Adrenal gland (tissue), 12 donors: ENCODE data around the gene TPM1. TPM values are rescaled to one million over a fixed set of nuclear protein-coding genes. Genes with fewer than 3 reads are reported as not detected.

ENCODE experiments used
- DNase-seq, 7 donors: peaks; one replicate each; pipeline ENCODE4 v3.0.0-alpha.2; 2019 to 2020
- H3K27ac ChIP-seq, 5 donors: fragments of 200-600 bp; sonication (generic) in 4 of 5; 1 replicate in 3 of 5; 2 replicates in 2 of 5; pipeline versions ENCODE4 v1.5.1 to v1.8.0; 2016 to 2020; ENCODE audit warnings: mild to moderate bottlenecking in 1 of 5
- H3K27me3 ChIP-seq: fragments of 200-600 bp; 2 replicates; pipeline ENCODE4 v1.8.0; 2021
- H3K36me3 ChIP-seq, 2 donors: fragments of 200-600 bp; replicated peaks in 1 of 2; 1 replicate in 1 of 2; 2 replicates in 1 of 2; pipeline versions ENCODE4 v1.5.1 to v1.8.0; 2018 to 2022
- H3K4me1 ChIP-seq, 2 donors: fragments of 200-600 bp; replicated peaks in 1 of 2; 1 replicate in 1 of 2; 2 replicates in 1 of 2; pipeline versions ENCODE4 v1.5.1 to v1.8.0; 2018 to 2021
- H3K4me3 ChIP-seq, 4 donors: fragments of 200-600 bp; sonication (generic) in 3 of 4; one replicate each; pipeline ENCODE4 v1.5.1; 2016 to 2018
- H3K9me3 ChIP-seq, 3 donors: fragments of 200-600 bp; sonication (generic) in 1 of 3; replicated peaks in 1 of 3; 1 replicate in 2 of 3; 2 replicates in 1 of 3; pipeline versions ENCODE4 v1.5.1 to v1.8.0; 2016 to 2021
- CTCF ChIP-seq, 6 experiments: fragments of 450-650 bp in 4 of 6; fragments of 200-600 bp in 2 of 6; sonication (generic) in 1 of 6; IDR thresholded peaks; 1 replicate in 5 of 6; 2 replicates in 1 of 6; pipeline versions ENCODE4 v1.5.1 to v1.8.0; 2016 to 2021; ENCODE audit warnings: antibody characterized with exemption in 6 of 6, mild to moderate bottlenecking in 2 of 6, moderate library complexity in 1 of 6
- POLR2A ChIP-seq, 2 donors: fragments of 450-650 bp; IDR thresholded peaks; one replicate each; pipeline ENCODE4 v1.6.1; 2017; ENCODE audit warnings: antibody characterized with exemption in 2 of 2, mild to moderate bottlenecking in 2 of 2, moderate library complexity in 1 of 2
- WGBS, 4 donors: extraction: QIAGEN DNeasy Blood & Tissue Kit in 2 of 4; methylation state at CpG; one replicate each; pipeline versions ENCODE4 v1.1.5 to v1.1.7; 2013 to 2017; 5-methylcytosine and 5-hydroxymethylcytosine counted together
- intact Hi-C, 2 donors: fragments of 100-400 bp; cut with DNase I; formaldehyde crosslinking; loops; one replicate each; pipeline versions ENCODE4 v1.14.1 to v1.15.0; 2022 to 2023
- polyA plus RNA-seq, 3 donors: library from polyadenylated mRNA; stranded (reverse); fragments of 200-250 nt in 2 of 3; fragments of 350-450 nt in 1 of 3; fragmentation: Illumina TruSeq in 1 of 3; extraction: RNeasy Lipid Tissue Mini Kit (QIAGEN cat#74804) in 1 of 3; gene quantifications; one replicate each; pipeline ENCODE4 v1.2.3, GENCODE V29; 2013 to 2014
- total RNA-seq, 9 donors: library from RNA; depleted of rRNA in 4 of 9; stranded (reverse); fragments of >200 nt in 4 of 9; fragments of 120-200 nt in 1 of 9; fragmentation: NEBNext Ultra II Directional in 1 of 9; extraction: Animal tissue kit (Norgen Biotek cat#: 25700) in 1 of 9; gene quantifications; one replicate each; pipeline versions ENCODE4 v1.1.0 to v1.2.4, GENCODE V29; 2013 to 2023
- donor health status: healthy with polysubstance abuse.
- donor health status: Bipolar disorder and iron deficiency.
- donor health status: DM: yes; HTN: yes; CAD: no.
- donor health status: DM: no; HTN: no; CAD: no.
- donor health status: DM: no; HTN: no; CAD: no.
- donor health status: DM: yes; HTN: yes; CAD: no.

TPM1 gene
- total and polyA plus RNA-seq, 12 donors, result 81.8 to 246 (median 167) TPM

- peaks cover 61 to 80% of the 10 kb centered on the region in 2 donors for H3K4me1 ChIP-seq
- 61 to 74% (median 66%) methylated on average over 5 of the region's 5 CpGs for WGBS, 4 donors
- intact Hi-C loops, result no loop called here
- DNase-seq, result no peak
- peak overlapping the region in 1 of 4 donors; percentile 92 for H3K4me3 ChIP-seq
- H3K36me3 ChIP-seq, result no peaks in the 10 kb centered on the region
- H3K27me3 ChIP-seq, result no peaks in the 10 kb centered on the region
- peak overlapping the region in 4 of 5 donors; percentile 46 to 94 (median 74) for H3K27ac ChIP-seq
- no peaks in the 10 kb centered on the region for H3K9me3 ChIP-seq
- TF ChIP-seq POLR2A (IDR thresholded peaks at IDR 0.05) (no peak), CTCF (IDR thresholded peaks at IDR 0.05) (no peak)
Measured at GRCh38 chr15:63051156-63052066, 8.9 kb downstream of the TPM1 start.

GRCh38 chr15:63052077-63052841 is 9.7 kb downstream of the TPM1 start:
- H3K27me3 ChIP-seq, result no peaks in the 10 kb centered on the region
- intact Hi-C loops, result no loop called here
- H3K9me3 ChIP-seq, result no peaks in the 10 kb centered on the region
- no peak for DNase-seq
- TF ChIP-seq POLR2A (IDR thresholded peaks at IDR 0.05), result no peak
- TF ChIP-seq CTCF (IDR thresholded peaks at IDR 0.05), result no peak
- H3K4me3 ChIP-seq, result no peak overlapping the region
- 79 to 87% (median 82%) methylated on average over 10 of the region's 10 CpGs for WGBS, 4 donors
- H3K36me3 ChIP-seq, result peaks cover 0 to 5% of the 10 kb centered on the region in 2 donors
- peaks cover 61 to 85% of the 10 kb centered on the region in 2 donors for H3K4me1 ChIP-seq
- peak overlapping the region; percentile 7 to 94 (median 61) for H3K27ac ChIP-seq

- no peaks in the 10 kb centered on the region for H3K27me3 ChIP-seq
- H3K36me3 ChIP-seq, result peaks cover 0 to 14% of the 10 kb centered on the region in 2 donors
- DNase-seq, result peak in 6 of 7 donors; percentile 69 to 93 (median 73)
- no peaks in the 10 kb centered on the region for H3K9me3 ChIP-seq
- H3K4me3 ChIP-seq, result peak overlapping the region in 1 of 4 donors; percentile 9
- peaks cover 61 to 85% of the 10 kb centered on the region in 2 donors for H3K4me1 ChIP-seq
- WGBS, 4 donors, result 18 to 21% (median 19%) methylated on average over 5 to 7 of the region's 7 CpGs
- H3K27ac ChIP-seq, result peak overlapping the region; percentile 7 to 94 (median 68)
- TF ChIP-seq POLR2A (IDR thresholded peaks at IDR 0.05) (peak in 1 of 2 donors; percentile 28), CTCF (IDR thresholded peaks at IDR 0.05) (no peak)
- intact Hi-C loops, result no loop called here
Measured at GRCh38 chr15:63052961-63053698, 10.6 kb downstream of the TPM1 start.
